ENCODE results near the gene TLE1. TPM values are rescaled to one million over a fixed set of nuclear protein-coding genes. Genes with fewer than 3 reads are reported as not detected.
A peak's percentile ranks its signal among the peaks of the same experiment; 100 is the strongest.

The TLE1 gene
- total and polyA plus RNA-seq, 2 experiments from 2014 or later = 100 to 117 TPM

- H3K9me3 ChIP-seq (ENCODE audit: low read depth) = no peaks in the 10 kb centered on the region
- H3K27me3 ChIP-seq = no peaks in the 10 kb centered on the region
- H2AFZ ChIP-seq = no peak overlapping the region
- no peak for DNase-seq (ENCODE audit: low spot score)
- no peak overlapping the region for H3K4me3 ChIP-seq
- H3K9me2 ChIP-seq (replicated peaks; ENCODE audit: insufficient read depth) = no peaks in the 10 kb centered on the region
- WGBS (ENCODE audit: low lambda C conversion rate, missing lambda C conversion rate) = 73% methylated on average over 14 of the region's 14 CpGs
- no peaks in the 10 kb centered on the region for H3K4me1 ChIP-seq (ENCODE audit: insufficient read depth)
- TF ChIP-seq EZH2phosphoT487 (IDR thresholded peaks at IDR 0.05; ENCODE audit: low read depth, severe bottlenecking, unreplicated experiment) = no peak
- no peak overlapping the region for H3K27ac ChIP-seq
- H3K79me2 ChIP-seq = no peaks in the 10 kb centered on the region
- no peak overlapping the region for H3K4me2 ChIP-seq
- no peaks in the 10 kb centered on the region for H3K36me3 ChIP-seq (replicated peaks; ENCODE audit: insufficient read depth, low read depth)
- no peaks in the 10 kb centered on the region for H4K20me1 ChIP-seq (ENCODE audit: insufficient read depth, poor library complexity, severe bottlenecking)
Observed at GRCh38 chr9:81573415-81574321, 115.7 kb downstream of the TLE1 start.

- WGBS (ENCODE audit: low lambda C conversion rate, missing lambda C conversion rate) = 97% methylated on average over 4 of the region's 4 CpGs
- Histone ChIP-seq H3K27me3 (no peaks in the 10 kb centered on the region), H3K4me1 (ENCODE audit: insufficient read depth) (peaks cover 6% of the 10 kb centered on the region), H3K4me3 (no peak overlapping the region), H3K9me3 (ENCODE audit: low read depth) (no peaks in the 10 kb centered on the region), H3K36me3 (replicated peaks; ENCODE audit: insufficient read depth, low read depth) (no peaks in the 10 kb centered on the region), H3K4me2 (no peak overlapping the region), H3K9me2 (replicated peaks; ENCODE audit: insufficient read depth) (no peaks in the 10 kb centered on the region), H3K79me2 (no peaks in the 10 kb centered on the region), H2AFZ (no peak overlapping the region), H3K27ac (no peak overlapping the region), H4K20me1 (ENCODE audit: insufficient read depth, poor library complexity, severe bottlenecking) (no peaks in the 10 kb centered on the region)
- TF ChIP-seq EZH2 (IDR thresholded peaks at IDR 0.05; ENCODE audit: borderline replicate concordance) (no peak), CTCF (IDR thresholded peaks at IDR 0.05; ENCODE audit: poor library complexity) (no peak), EZH2phosphoT487 (IDR thresholded peaks at IDR 0.05; ENCODE audit: low read depth, severe bottlenecking, unreplicated experiment) (no peak)
- no peak for DNase-seq (ENCODE audit: low spot score)
Observed at GRCh38 chr9:81570083-81570482, 119.3 kb downstream of the TLE1 start.

GRCh38 chr9:81566074-81566698, 123.2 kb downstream of the TLE1 start:
- Histone ChIP-seq H3K9me2 (replicated peaks; ENCODE audit: insufficient read depth) (no peaks in the 10 kb centered on the region), H3K4me1 (ENCODE audit: insufficient read depth) (peaks cover 8% of the 10 kb centered on the region), H3K4me2 (no peak overlapping the region), H3K27me3 (no peaks in the 10 kb centered on the region), H2AFZ (no peak overlapping the region), H4K20me1 (ENCODE audit: insufficient read depth, poor library complexity, severe bottlenecking) (no peaks in the 10 kb centered on the region), H3K79me2 (no peaks in the 10 kb centered on the region), H3K9me3 (ENCODE audit: low read depth) (no peaks in the 10 kb centered on the region), H3K4me3 (no peak overlapping the region), H3K27ac (peak overlapping the region; percentile 71), H3K36me3 (replicated peaks; ENCODE audit: insufficient read depth, low read depth) (no peaks in the 10 kb centered on the region)
- WGBS (ENCODE audit: low lambda C conversion rate, missing lambda C conversion rate) = 88% methylated on average over 5 of the region's 5 CpGs
- TF ChIP-seq EZH2 (IDR thresholded peaks at IDR 0.05; ENCODE audit: borderline replicate concordance) = no peak
- no peak for TF ChIP-seq EZH2phosphoT487 (IDR thresholded peaks at IDR 0.05; ENCODE audit: low read depth, severe bottlenecking, unreplicated experiment)
- no peak for TF ChIP-seq CTCF (IDR thresholded peaks at IDR 0.05; ENCODE audit: poor library complexity)
- DNase-seq (ENCODE audit: low spot score) = no peak

- no peaks in the 10 kb centered on the region for H3K27me3 ChIP-seq
- 100% methylated on average over 1 of the region's 1 CpG for WGBS (ENCODE audit: low lambda C conversion rate, missing lambda C conversion rate)
- H3K36me3 ChIP-seq (replicated peaks; ENCODE audit: insufficient read depth, low read depth) = no peaks in the 10 kb centered on the region
- H4K20me1 ChIP-seq (ENCODE audit: insufficient read depth, poor library complexity, severe bottlenecking) = no peaks in the 10 kb centered on the region
- no peak overlapping the region for H2AFZ ChIP-seq
- no peak for TF ChIP-seq EZH2phosphoT487 (IDR thresholded peaks at IDR 0.05; ENCODE audit: low read depth, severe bottlenecking, unreplicated experiment)
- no peak for DNase-seq (ENCODE audit: low spot score)
- peak overlapping the region; percentile 71 for H3K27ac ChIP-seq
- H3K9me2 ChIP-seq (replicated peaks; ENCODE audit: insufficient read depth) = no peaks in the 10 kb centered on the region
- no peak overlapping the region for H3K4me3 ChIP-seq
- H3K79me2 ChIP-seq = no peaks in the 10 kb centered on the region
- peaks cover 8% of the 10 kb centered on the region for H3K4me1 ChIP-seq (ENCODE audit: insufficient read depth)
- H3K4me2 ChIP-seq = no peak overlapping the region
- H3K9me3 ChIP-seq (ENCODE audit: low read depth) = no peaks in the 10 kb centered on the region
Observed at GRCh38 chr9:81565609-81566008, 123.7 kb downstream of the TLE1 start.

Measured in hepatocyte (in vitro differentiated cells).